K562 (cell line): ENCODE measurements around the gene GART. TPM values are rescaled to one million over a fixed set of nuclear protein-coding genes. Genes with fewer than 3 reads are reported as not detected.

Experiments
- ATAC-seq: fragments of 200-7000 bp; cut with Tn5 transposase; 3 replicates; pipeline ENCODE4 v1.9.1; 2020; ENCODE audit warnings: moderate library complexity
- BruUV-seq: library from RNA; stranded (reverse); fragments of 400-500 nt; replicated peaks from 2 replicates; lab custom pipeline; 2021; lab: Mats Ljungman, UMichigan
- CTCF ChIA-PET: fragments of 300-600 bp; formaldehyde crosslinking; extraction: SDS; loops from one replicate; lab custom pipeline; 2021; ENCODE audit warnings: low intra/inter-chr PET ratio; lab: Yijun Ruan, JAX
- POLR2A ChIA-PET: fragments of 300-600, 350-650 bp; sonication (Branson Sonifier 250); formaldehyde crosslinking; extraction: SDS; loops from one replicate; lab custom pipeline; 2021; ENCODE audit warnings: antibody characterized with exemption, inconsistent platforms; lab: Yijun Ruan, JAX
- DNase-seq, 4 experiments: peaks; one replicate each; pipeline versions ENCODE4 v3.0.0 to v3.0.0-alpha.2; 2011 to 2018; ENCODE audit warnings: low spot score in 3 of 4, mixed read lengths in 3 of 4; ENCODE audit errors: extremely low read depth in 1 of 4
- FAIRE-seq: peaks from 2 replicates; lab custom pipeline; 2011; peaks lifted over from hg19 to GRCh38; lab: Jason Lieb, UNC
- H2AFZ ChIP-seq: 2 replicates; pipeline ENCODE4 v1.6.0; 2011; ENCODE audit warnings: low read depth, low read length, control low read depth, inconsistent platforms
- H3K27ac ChIP-seq: fragments of 200-600 bp; 3 replicates; pipeline ENCODE4 v1.8.0; 2011; ENCODE audit warnings: low read depth, mild to moderate bottlenecking, control low read depth, inconsistent platforms, low read length, moderate library complexity, mixed read lengths; ENCODE audit errors: extremely low read depth
- H3K27me3 ChIP-seq, 2 experiments: fragments of 300-600 bp in 1 of 2; 2 replicates in 1 of 2; 3 replicates in 1 of 2; pipeline versions ENCODE4 v1.6.0 to v1.8.0; 2011; ENCODE audit warnings: inconsistent platforms in 2 of 2, low read length in 2 of 2, mild to moderate bottlenecking in 1 of 2, mixed read lengths in 1 of 2, moderate library complexity in 1 of 2; ENCODE audit not compliant: control insufficient read depth in 2 of 2, insufficient read depth in 2 of 2
- H3K36me3 ChIP-seq: fragments of 300-600 bp; 3 replicates; pipeline ENCODE4 v1.8.0; 2011; ENCODE audit warnings: mild to moderate bottlenecking, low read length, inconsistent platforms; ENCODE audit not compliant: control insufficient read depth, insufficient read depth
- H3K4me1 ChIP-seq, 2 experiments: fragments of 200-600 bp in 1 of 2; replicated peaks in 1 of 2; 2 replicates in 1 of 2; 3 replicates in 1 of 2; pipeline versions ENCODE4 v1.5.1 to v1.8.0; 2011; ENCODE audit warnings: inconsistent platforms in 2 of 2, low read length in 2 of 2, mild to moderate bottlenecking in 1 of 2, mixed read lengths in 1 of 2, moderate library complexity in 1 of 2; ENCODE audit not compliant: control insufficient read depth in 2 of 2, insufficient read depth in 2 of 2
- H3K4me2 ChIP-seq: 2 replicates; pipeline ENCODE4 v1.6.1; 2011; ENCODE audit warnings: low read length, control low read depth, inconsistent platforms, mixed read lengths; ENCODE audit not compliant: insufficient read depth
- H3K4me3 ChIP-seq: fragments of 200-600 bp; sonication (generic), shearing (Covaris generic); 2 replicates; pipeline ENCODE4 v1.5.1; 2016; ENCODE audit warnings: control low read depth, inconsistent platforms
- H3K79me2 ChIP-seq: fragments of 200-600 bp; 3 replicates; pipeline ENCODE4 v1.8.0; 2011; ENCODE audit warnings: low read length, inconsistent platforms; ENCODE audit not compliant: control insufficient read depth, insufficient read depth
- H3K9ac ChIP-seq, 2 experiments: 2 replicates each; pipeline versions ENCODE4 v1.6.0 to v1.6.1; 2011; ENCODE audit warnings: low read depth in 2 of 2, low read length in 2 of 2, control low read depth in 1 of 2, inconsistent platforms in 1 of 2, mild to moderate bottlenecking in 1 of 2, mixed read lengths in 1 of 2; ENCODE audit not compliant: insufficient read depth in 1 of 2
- H3K9me1 ChIP-seq: one replicate; pipeline ENCODE4 v1.6.0; 2011; ENCODE audit warnings: inconsistent platforms, mild to moderate bottlenecking, low read length, moderate library complexity; ENCODE audit not compliant: control insufficient read depth, insufficient read depth
- H3K9me3 ChIP-seq: replicated peaks from 2 replicates; pipeline ENCODE4 v1.5.1; 2011; ENCODE audit warnings: low read depth, low read length, inconsistent platforms; ENCODE audit not compliant: control insufficient read depth, insufficient read depth
- H4K20me1 ChIP-seq: replicated peaks from 2 replicates; pipeline ENCODE4 v1.6.1; 2011; ENCODE audit warnings: low read length, inconsistent platforms, mixed read lengths; ENCODE audit not compliant: control insufficient read depth, insufficient read depth
- FOXK1 ChIP-seq: sonication (generic); formaldehyde crosslinking; IDR thresholded peaks from 2 replicates; pipeline ENCODE4 v1.8.0; 2022; ENCODE audit warnings: missing genetic modification reagents, mild to moderate bottlenecking, borderline replicate concordance
- NCOR1 ChIP-seq: fragments of 450-650 bp; IDR thresholded peaks from 2 replicates; pipeline ENCODE4 v1.6.1; 2016; ENCODE audit warnings: mild to moderate bottlenecking, moderate library complexity
- PCBP1 ChIP-seq: fragments of 200-400 bp; formaldehyde crosslinking; IDR thresholded peaks from 2 replicates; pipeline ENCODE4 v1.6.1; 2018; ENCODE audit warnings: mild to moderate bottlenecking, low read depth, low read length; ENCODE audit not compliant: poor library complexity, severe bottlenecking
- PHB ChIP-seq: fragments of 250-450 bp; sonication (Bioruptor Pico); IDR thresholded peaks from 2 replicates; pipeline ENCODE4 v1.5.0; 2021
- PHTF2 ChIP-seq: fragments of 250-450 bp; sonication (Bioruptor Pico); IDR thresholded peaks from 2 replicates; pipeline ENCODE4 v1.5.0; 2021; ENCODE audit warnings: mild to moderate bottlenecking
- SAFB2 ChIP-seq: fragments of 200-400 bp; formaldehyde crosslinking; IDR thresholded peaks from 2 replicates; pipeline ENCODE4 v1.6.1; 2018; ENCODE audit warnings: borderline replicate concordance, low read length, low read depth, moderate library complexity; ENCODE audit not compliant: severe bottlenecking
- SRSF9 ChIP-seq: fragments of 200-400 bp; formaldehyde crosslinking; IDR thresholded peaks from 2 replicates; pipeline ENCODE4 v1.6.1; 2017; ENCODE audit warnings: low read depth, low read length, borderline replicate concordance
- TAF7 ChIP-seq: fragments of 450-650 bp; IDR thresholded peaks from 2 replicates; pipeline ENCODE4 v1.6.1; 2016; ENCODE audit warnings: missing genetic modification characterization, missing compliant biosample characterization
- ZNF217 ChIP-seq: sonication (generic); formaldehyde crosslinking; IDR thresholded peaks from 2 replicates; pipeline ENCODE4 v1.8.0; 2022; ENCODE audit warnings: mild to moderate bottlenecking, missing genetic modification reagents
- ZNF263 ChIP-seq: sonication (generic); formaldehyde crosslinking; IDR thresholded peaks from 2 replicates; pipeline ENCODE4 v1.8.0; 2022; ENCODE audit warnings: mild to moderate bottlenecking, missing genetic modification reagents, borderline replicate concordance
- ZNF644 ChIP-seq: fragments of 200-800 bp; sonication (Bioruptor generic); IDR thresholded peaks from 2 replicates; pipeline ENCODE4 v1.6.1; 2016; ENCODE audit warnings: low read depth, missing genetic modification characterization, missing compliant biosample characterization
- WGBS: fragments of 100-300 bp; shearing (Covaris generic); methylation state at CpG from one replicate; pipeline ENCODE4 v1.1.6; 2016; ENCODE audit warnings: low coverage, mixed read lengths; ENCODE audit not compliant: insufficient coverage; ENCODE audit errors: missing lambda C conversion rate; 5-methylcytosine and 5-hydroxymethylcytosine counted together
- in situ Hi-C: fragments of 300-500 bp; cut with MboI; formaldehyde crosslinking; loops from 4 replicates; pipeline ENCODE4 v1.15.0; 2018; ENCODE audit warnings: inconsistent platforms, mixed read lengths
- intact Hi-C: fragments of 100-400 bp; cut with micrococcal nuclease; formaldehyde crosslinking; loops from 2 replicates; pipeline ENCODE4 v1.14.2; 2022
- polyA plus RNA-seq, 8 experiments: library from polyadenylated mRNA; depleted of rRNA in 4 of 8; stranded (reverse) in 5 of 8; unstranded in 3 of 8; fragments of >200 nt; fragmentation: Nextera tagmentation in 2 of 8; fragmentation: Illumina TruSeq in 1 of 8; extraction: Ambion mirVana in 2 of 8; extraction: Trizol in 1 of 8; gene quantifications; 2 replicates each; pipeline versions ENCODE4 v1.2.1 to v1.2.3, GENCODE V29; 2011 to 2014; ENCODE audit warnings: inconsistent platforms in 1 of 8, missing spikeins in 1 of 8
- total RNA-seq, 7 experiments: library from RNA; depleted of rRNA in 6 of 7; stranded (reverse); fragments of >200 nt in 6 of 7; fragmentation: Illumina TruSeq in 2 of 7; extraction: Trizol in 2 of 7; gene quantifications; 2 replicates each; pipeline versions ENCODE4 v1.2.1 to v1.2.3, GENCODE V29; 2011 to 2021; ENCODE audit warnings: low replicate concordance in 1 of 7
- TF ChIP-seq, protein P1 (sequence below): fragments of 450-650 bp; IDR thresholded peaks from 2 replicates; pipeline ENCODE4 v1.6.1; 2016; ENCODE audit warnings: antibody characterized with exemption
- TF ChIP-seq, protein P2 (sequence below): fragments of 250-450 bp; sonication (Bioruptor Pico); IDR thresholded peaks from 2 replicates; pipeline ENCODE4 v1.8.0; 2021; ENCODE audit warnings: mild to moderate bottlenecking, moderate library complexity
- TF ChIP-seq, protein P3 (sequence below): sonication (generic); formaldehyde crosslinking; IDR thresholded peaks from 2 replicates; pipeline ENCODE4 v1.8.0; 2022; ENCODE audit warnings: mild to moderate bottlenecking, missing genetic modification reagents
- TF ChIP-seq, protein P4 (sequence below), 2 experiments: fragments of 250-450 bp in 1 of 2; fragments of 450-650 bp in 1 of 2; sonication (Bioruptor Pico) in 1 of 2; IDR thresholded peaks; 2 replicates each; pipeline versions ENCODE4 v1.6.1 to v1.8.0; 2016 to 2021; ENCODE audit warnings: mild to moderate bottlenecking in 2 of 2, moderate library complexity in 2 of 2, missing compliant biosample characterization in 1 of 2, missing genetic modification characterization in 1 of 2

GART gene
- total and polyA plus RNA-seq, 9 of the 15 experiments (the other 6 are each of a cell fraction or from before 2014, with no cell fraction given), result 141 to 429 (median 349) TPM

DNA sequence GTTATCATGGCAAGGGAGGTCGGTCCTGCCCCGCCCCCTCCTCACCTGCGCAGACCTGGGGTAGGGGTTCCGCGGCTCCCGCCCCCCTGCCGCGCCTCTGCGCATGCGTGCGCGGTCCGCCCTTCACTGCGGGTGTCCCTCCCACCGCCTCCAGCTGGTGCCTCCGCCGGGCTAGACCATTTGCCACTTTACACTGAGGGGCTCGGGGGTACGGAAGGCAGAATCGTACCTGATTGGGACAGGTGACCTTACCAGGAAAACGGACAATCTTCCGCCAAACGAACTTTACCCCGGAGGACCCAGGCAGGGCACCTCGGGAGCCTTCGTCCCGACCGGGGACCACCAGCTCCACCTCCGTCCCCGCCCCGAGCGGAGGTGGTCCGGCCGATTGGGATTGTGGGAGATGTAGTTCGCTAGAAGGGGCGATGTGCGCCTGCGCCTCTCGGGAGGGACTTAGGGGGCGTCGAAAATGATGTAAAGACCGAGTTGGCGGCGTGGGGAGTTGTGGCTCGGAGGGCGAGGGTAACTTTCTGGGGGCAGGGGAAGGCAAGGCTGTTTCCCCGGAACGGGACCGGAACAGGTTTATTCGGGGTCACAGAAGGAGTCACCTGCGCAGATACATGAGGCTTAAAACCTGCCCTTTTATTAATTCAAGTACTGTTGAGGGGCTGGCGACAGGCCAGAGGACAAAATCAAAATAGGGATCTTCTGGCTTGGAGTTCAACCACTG lies 50.4 kb downstream of the GART start, which contains the start of gene DNAJC28:
Gene DNAJC28, minus strand, starts transcription at position 344 of the 730 bp plus-strand sequence. CDS start 2,323 bp downstream, outside the sequence.
- Histone ChIP-seq H3K4me3 (peak within 1 kb of the TSS; percentile 73), H3K27me3 (no peaks in the 10 kb centered on the region), H4K20me1 (no peaks in the 10 kb centered on the region), H3K9me3 (no peaks in the 10 kb centered on the region), H3K9ac (peak within 1 kb of the TSS; percentile 77 to 94), H3K36me3 (no peaks in the 10 kb centered on the region), H3K4me2 (peak within 1 kb of the TSS; percentile 91), H3K9me1 (no peaks in the 10 kb centered on the region), H3K79me2 (no peaks in the 10 kb centered on the region), H3K27ac (peak within 1 kb of the TSS; percentile 66), H3K4me1 (peaks cover 0 to 10% of the 10 kb centered on the region in 2 experiments; a peak in 3 of 5 replicates), H2AFZ (peak within 1 kb of the TSS; percentile 100)
- CTCF ChIA-PET, result interaction anchor here (1.1 kb wide), 1 partner anchor 11 kb away, joined by 4 read pairs; no protein-coding TSS in a partner anchor
- POLR2A ChIA-PET, result interaction anchor here (0.6 to 2.5 kb wide), 11 partner anchors 9 to 292 kb away, joined by 3 to 54 read pairs (median 3); partner anchors contain the start of gene TMEM50B
- ATAC-seq (peak; percentile 97), FAIRE-seq (peak; percentile 93), DNase-seq (peak; percentile 98 to 99 (median 98))
- under 1% methylated on average over 52 of the region's 52 CpGs for WGBS
- in situ Hi-C loops, result no loop called here
- intact Hi-C loops, result no loop called here
- BruUV-seq, result no TSS peak
- TF ChIP-seq ZNF644 (tag) (no peak; the same call in 1 of the 2 replicates), ZNF217 (CRISPR knock-in tag) (no peak), PHTF2 (CRISPR knock-in tag) (no peak), PHB (no peak), SAFB2 (no peak), ZNF263 (no peak; the same call in 1 of the 2 replicates), SRSF9 (no peak), FOXK1 (CRISPR knock-in tag) (no peak), PCBP1 (peak; percentile 56), NCOR1 (no peak), TAF7 (tag) (no peak)
- TF ChIP-seq, protein P1, sequence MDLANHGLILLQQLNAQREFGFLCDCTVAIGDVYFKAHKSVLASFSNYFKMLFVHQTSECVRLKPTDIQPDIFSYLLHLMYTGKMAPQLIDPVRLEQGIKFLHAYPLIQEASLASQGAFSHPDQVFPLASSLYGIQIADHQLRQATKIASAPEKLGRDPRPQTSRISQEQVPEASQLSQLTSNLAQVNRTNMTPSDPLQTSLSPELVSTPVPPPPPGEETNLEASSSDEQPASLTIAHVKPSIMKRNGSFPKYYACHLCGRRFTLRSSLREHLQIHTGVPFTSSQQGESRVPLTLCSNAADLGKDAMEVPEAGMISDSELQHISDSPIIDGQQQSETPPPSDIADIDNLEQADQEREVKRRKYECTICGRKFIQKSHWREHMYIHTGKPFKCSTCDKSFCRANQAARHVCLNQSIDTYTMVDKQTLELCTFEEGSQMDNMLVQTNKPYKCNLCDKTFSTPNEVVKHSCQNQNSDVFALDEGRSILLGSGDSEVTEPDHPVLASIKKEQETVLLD, result peak; percentile 97
- TF ChIP-seq, protein P2, sequence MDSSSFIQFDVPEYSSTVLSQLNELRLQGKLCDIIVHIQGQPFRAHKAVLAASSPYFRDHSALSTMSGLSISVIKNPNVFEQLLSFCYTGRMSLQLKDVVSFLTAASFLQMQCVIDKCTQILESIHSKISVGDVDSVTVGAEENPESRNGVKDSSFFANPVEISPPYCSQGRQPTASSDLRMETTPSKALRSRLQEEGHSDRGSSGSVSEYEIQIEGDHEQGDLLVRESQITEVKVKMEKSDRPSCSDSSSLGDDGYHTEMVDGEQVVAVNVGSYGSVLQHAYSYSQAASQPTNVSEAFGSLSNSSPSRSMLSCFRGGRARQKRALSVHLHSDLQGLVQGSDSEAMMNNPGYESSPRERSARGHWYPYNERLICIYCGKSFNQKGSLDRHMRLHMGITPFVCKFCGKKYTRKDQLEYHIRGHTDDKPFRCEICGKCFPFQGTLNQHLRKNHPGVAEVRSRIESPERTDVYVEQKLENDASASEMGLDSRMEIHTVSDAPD (CRISPR knock-in tag), result no peak
- TF ChIP-seq, protein P3, sequence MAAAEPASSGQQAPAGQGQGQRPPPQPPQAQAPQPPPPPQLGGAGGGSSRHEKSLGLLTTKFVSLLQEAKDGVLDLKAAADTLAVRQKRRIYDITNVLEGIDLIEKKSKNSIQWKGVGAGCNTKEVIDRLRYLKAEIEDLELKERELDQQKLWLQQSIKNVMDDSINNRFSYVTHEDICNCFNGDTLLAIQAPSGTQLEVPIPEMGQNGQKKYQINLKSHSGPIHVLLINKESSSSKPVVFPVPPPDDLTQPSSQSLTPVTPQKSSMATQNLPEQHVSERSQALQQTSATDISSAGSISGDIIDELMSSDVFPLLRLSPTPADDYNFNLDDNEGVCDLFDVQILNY (CRISPR knock-in tag), result no peak
- TF ChIP-seq, protein P4, sequence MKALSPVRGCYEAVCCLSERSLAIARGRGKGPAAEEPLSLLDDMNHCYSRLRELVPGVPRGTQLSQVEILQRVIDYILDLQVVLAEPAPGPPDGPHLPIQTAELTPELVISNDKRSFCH (CRISPR knock-in tag; IDR thresholded peaks at IDR 0.05), result no peak
- TF ChIP-seq, protein P4 (tag; IDR thresholded peaks at IDR 0.05), result peak; percentile 88
